ENCODE measurements around the gene SETBP1.

The SETBP1 gene

GRCh38 chr18:44685296-44685695, 4.6 kb downstream of the SETBP1 start:
- no peak for DNase-seq (ENCODE audit: low spot score)
- TF ChIP-seq CTCF (IDR thresholded peaks at IDR 0.05; ENCODE audit: extremely low read depth, missing control alignments): no peak

- DNase-seq (ENCODE audit: low spot score): no peak
- no peak for TF ChIP-seq CTCF (IDR thresholded peaks at IDR 0.05; ENCODE audit: extremely low read depth, missing control alignments)
Observed at GRCh38 chr18:44686156-44686555, 5.5 kb downstream of the SETBP1 start.

- TF ChIP-seq CTCF (IDR thresholded peaks at IDR 0.05; ENCODE audit: extremely low read depth, missing control alignments): no peak
- no peak for DNase-seq (ENCODE audit: low spot score)
Observed at GRCh38 chr18:44687421-44687820, 6.7 kb downstream of the SETBP1 start.

- DNase-seq (ENCODE audit: low spot score): no peak
- no peak for TF ChIP-seq CTCF (IDR thresholded peaks at IDR 0.05; ENCODE audit: extremely low read depth, missing control alignments)
Observed at GRCh38 chr18:44689736-44690135, 9.0 kb downstream of the SETBP1 start.

GRCh38 chr18:44691148-44691925, 10.6 kb downstream of the SETBP1 start:
- no peak for TF ChIP-seq CTCF (IDR thresholded peaks at IDR 0.05; ENCODE audit: extremely low read depth, missing control alignments)
- DNase-seq (ENCODE audit: low spot score): no peak

GRCh38 chr18:44693030-44693784, 12.5 kb downstream of the SETBP1 start:
- no peak for DNase-seq (ENCODE audit: low spot score)
- TF ChIP-seq CTCF (IDR thresholded peaks at IDR 0.05; ENCODE audit: extremely low read depth, missing control alignments): no peak

- TF ChIP-seq CTCF (IDR thresholded peaks at IDR 0.05; ENCODE audit: extremely low read depth, missing control alignments): no peak
- DNase-seq (ENCODE audit: low spot score): no peak
Observed at GRCh38 chr18:44695503-44695902, 14.8 kb downstream of the SETBP1 start.

Measured in GM20000 (cell line).